ENCODE results near the gene ADAMTS16.

ADAMTS16 gene

GRCh38 chr5:5320062-5320805 is 180.1 kb downstream of the ADAMTS16 start:
- CTCF ChIA-PET: no interaction called here
- DNase-seq (ENCODE audit: extremely low spot score): no peak
- POLR2A ChIA-PET: no interaction called here
- no peak for TF ChIP-seq FOXA1 (IDR thresholded peaks at IDR 0.05)
- no peak for TF ChIP-seq FOXK2 (IDR thresholded peaks at IDR 0.05)
- TF ChIP-seq LEF1 (IDR thresholded peaks at IDR 0.05; ENCODE audit: borderline replicate concordance): no peak
- no peak for TF ChIP-seq SP1 (IDR thresholded peaks at IDR 0.05)
- TF ChIP-seq FOXM1 (IDR thresholded peaks at IDR 0.05; ENCODE audit: borderline replicate concordance): no peak
- TF ChIP-seq ELF4 (IDR thresholded peaks at IDR 0.05): no peak
- TF ChIP-seq ZNF384 (IDR thresholded peaks at IDR 0.05): no peak
- TF ChIP-seq PKNOX1 (IDR thresholded peaks at IDR 0.05): no peak
- no peak for TF ChIP-seq SUZ12 (IDR thresholded peaks at IDR 0.05)
- no peak for TF ChIP-seq TARDBP (IDR thresholded peaks at IDR 0.05)
- TF ChIP-seq BHLHE40 (IDR thresholded peaks at IDR 0.05; ENCODE audit: borderline replicate concordance): no peak
- TF ChIP-seq CTBP1 (IDR thresholded peaks at IDR 0.05; ENCODE audit: borderline replicate concordance): no peak
- no peak for TF ChIP-seq L3MBTL2 (conservative IDR thresholded peaks at IDR 0.05)

GRCh38 chr5:5321137-5321536 is 181.0 kb downstream of the ADAMTS16 start:
- no peak for DNase-seq (ENCODE audit: extremely low spot score)
- ChIA-PET CTCF (no interaction called here), POLR2A (no interaction called here)
- no peak for TF ChIP-seq NFRKB (IDR thresholded peaks at IDR 0.05)

- DNase-seq (ENCODE audit: extremely low spot score): no peak
- CTCF ChIA-PET: no interaction called here
- POLR2A ChIA-PET: no interaction called here
- TF ChIP-seq ZNF384 (IDR thresholded peaks at IDR 0.05) (no peak), BHLHE40 (IDR thresholded peaks at IDR 0.05; ENCODE audit: borderline replicate concordance) (no peak), L3MBTL2 (conservative IDR thresholded peaks at IDR 0.05) (no peak), FOXA1 (IDR thresholded peaks at IDR 0.05) (no peak), FOXK2 (IDR thresholded peaks at IDR 0.05) (no peak), HDGF (IDR thresholded peaks at IDR 0.05; ENCODE audit: borderline replicate concordance) (no peak), PKNOX1 (IDR thresholded peaks at IDR 0.05) (no peak), SP1 (IDR thresholded peaks at IDR 0.05) (no peak), LEF1 (IDR thresholded peaks at IDR 0.05; ENCODE audit: borderline replicate concordance) (no peak), ARNT (IDR thresholded peaks at IDR 0.05) (no peak)
Observed at GRCh38 chr5:5323551-5323950, 183.4 kb downstream of the ADAMTS16 start.

- no peak for DNase-seq (ENCODE audit: extremely low spot score)
- no peak for TF ChIP-seq FOXA1 (IDR thresholded peaks at IDR 0.05)
- no peak for TF ChIP-seq ELF4 (IDR thresholded peaks at IDR 0.05)
- TF ChIP-seq NFRKB (IDR thresholded peaks at IDR 0.05): no peak
- no peak for TF ChIP-seq FOXM1 (IDR thresholded peaks at IDR 0.05; ENCODE audit: borderline replicate concordance)
- no peak for TF ChIP-seq CTBP1 (IDR thresholded peaks at IDR 0.05; ENCODE audit: borderline replicate concordance)
- no peak for TF ChIP-seq BHLHE40 (IDR thresholded peaks at IDR 0.05; ENCODE audit: borderline replicate concordance)
- no peak for TF ChIP-seq TARDBP (IDR thresholded peaks at IDR 0.05)
- no peak for TF ChIP-seq LEF1 (IDR thresholded peaks at IDR 0.05; ENCODE audit: borderline replicate concordance)
- CTCF ChIA-PET: no interaction called here
- POLR2A ChIA-PET: no interaction called here
Observed at GRCh38 chr5:5326115-5326758, 186.1 kb downstream of the ADAMTS16 start.

GRCh38 chr5:5327126-5327525 is 187.0 kb downstream of the ADAMTS16 start:
- DNase-seq (ENCODE audit: extremely low spot score): no peak
- no peak for TF ChIP-seq CTBP1 (IDR thresholded peaks at IDR 0.05; ENCODE audit: borderline replicate concordance)
- TF ChIP-seq LEF1 (IDR thresholded peaks at IDR 0.05; ENCODE audit: borderline replicate concordance): no peak
- no peak for TF ChIP-seq ARNT (IDR thresholded peaks at IDR 0.05)
- TF ChIP-seq TARDBP (IDR thresholded peaks at IDR 0.05): no peak
- no peak for TF ChIP-seq HDGF (IDR thresholded peaks at IDR 0.05; ENCODE audit: borderline replicate concordance)
- no peak for TF ChIP-seq ZNF384 (IDR thresholded peaks at IDR 0.05)
- TF ChIP-seq L3MBTL2 (conservative IDR thresholded peaks at IDR 0.05): no peak
- CTCF ChIA-PET: no interaction called here
- POLR2A ChIA-PET: interaction anchor here (1.1 kb wide), 1 partner anchor 24 kb away, joined by 4 read pairs; no protein-coding TSS in a partner anchor

- ChIA-PET POLR2A (interaction anchor here (0.8 to 4.0 kb wide), 3 partner anchors 13 to 20 kb away, joined by 3 to 19 read pairs (median 3); no protein-coding TSS in a partner anchor), CTCF (no interaction called here)
- no peak for DNase-seq (ENCODE audit: extremely low spot score)
- TF ChIP-seq SP1 (IDR thresholded peaks at IDR 0.05) (no peak), L3MBTL2 (conservative IDR thresholded peaks at IDR 0.05) (no peak), FOXM1 (IDR thresholded peaks at IDR 0.05; ENCODE audit: borderline replicate concordance) (no peak), CTBP1 (IDR thresholded peaks at IDR 0.05; ENCODE audit: borderline replicate concordance) (no peak), NFRKB (IDR thresholded peaks at IDR 0.05) (no peak), ELF4 (IDR thresholded peaks at IDR 0.05) (no peak), LEF1 (IDR thresholded peaks at IDR 0.05; ENCODE audit: borderline replicate concordance) (no peak), FOXK2 (IDR thresholded peaks at IDR 0.05) (no peak), ARNT (IDR thresholded peaks at IDR 0.05) (no peak)
Observed at GRCh38 chr5:5330728-5331452, 190.8 kb downstream of the ADAMTS16 start.
